SU-DHL-6 (cell line): ENCODE data around the gene TADA3.

Experiments
- H2AFZ ChIP-seq: fragments of 200-600 bp; sonication (generic); 2 replicates; pipeline ENCODE4 v1.6.1; 2014; ENCODE audit warnings: low read depth, mild to moderate bottlenecking, moderate library complexity, mixed read lengths, antibody characterized with exemption, low read length; ENCODE audit not compliant: severe bottlenecking
- H3F3A ChIP-seq: fragments of 200-600 bp; shearing (Covaris generic); 2 replicates; pipeline ENCODE4 v1.6.0; 2016; ENCODE audit warnings: antibody characterized with exemption, mild to moderate bottlenecking; ENCODE audit not compliant: insufficient read depth
- H3K27ac ChIP-seq: fragments of 200-600 bp; sonication (generic); 2 replicates; pipeline ENCODE4 v1.5.1; 2016; ENCODE audit warnings: low read depth, mild to moderate bottlenecking, low read length, moderate library complexity, mixed read lengths
- H3K27me3 ChIP-seq: fragments of 200-600 bp; sonication (generic), shearing (Covaris generic); 2 replicates; pipeline ENCODE4 v1.6.0; 2014; ENCODE audit warnings: mild to moderate bottlenecking, low read length
- H3K36me3 ChIP-seq: fragments of 200-600 bp; sonication (generic); 2 replicates; pipeline ENCODE4 v1.6.1; 2014; ENCODE audit warnings: mild to moderate bottlenecking, low read length, mixed read lengths
- H3K4me2 ChIP-seq: fragments of 300-600, 200-600 bp; shearing (Covaris generic), sonication (generic); 2 replicates; pipeline ENCODE4 v1.6.0; 2014; ENCODE audit warnings: low read length, low read depth, mild to moderate bottlenecking; ENCODE audit not compliant: poor library complexity, severe bottlenecking
- H3K4me3 ChIP-seq: fragments of 200-600 bp; sonication (generic); 2 replicates; pipeline ENCODE4 v1.5.1; 2014; ENCODE audit warnings: antibody characterized with exemption, low read length, mild to moderate bottlenecking, mixed read lengths; ENCODE audit not compliant: insufficient read depth, poor library complexity, severe bottlenecking
- H3K79me2 ChIP-seq: fragments of 200-600 bp; sonication (generic); 2 replicates; pipeline ENCODE4 v1.6.1; 2014; ENCODE audit warnings: mild to moderate bottlenecking, low read length, moderate library complexity; ENCODE audit not compliant: insufficient read depth
- H3K9ac ChIP-seq: fragments of 200-600 bp; sonication (generic); 2 replicates; pipeline ENCODE4 v1.7.0; 2014; ENCODE audit warnings: mild to moderate bottlenecking, low read length
- H3K9me2 ChIP-seq: fragments of 200-600 bp; sonication (generic); replicated peaks from 2 replicates; pipeline ENCODE4 v1.6.1; 2014; ENCODE audit warnings: low read length; ENCODE audit not compliant: insufficient read depth
- H3K9me3 ChIP-seq: fragments of 200-600 bp; sonication (generic); 2 replicates; pipeline ENCODE4 v1.6.1; 2014; ENCODE audit warnings: low read length, mixed read lengths; ENCODE audit not compliant: insufficient read depth
- H4K20me1 ChIP-seq: fragments of 200-600 bp; sonication (generic); 2 replicates; pipeline ENCODE4 v1.6.1; 2014; ENCODE audit warnings: low read depth, mild to moderate bottlenecking, antibody characterized with exemption, low read length, moderate library complexity, mixed read lengths
- EZH2phosphoT487 ChIP-seq: fragments of 200-600 bp; sonication (generic), shearing (Covaris generic); conservative IDR thresholded peaks from 2 replicates; pipeline ENCODE4 v1.6.1; 2018; ENCODE audit warnings: mild to moderate bottlenecking, antibody characterized with exemption, low read length, moderate library complexity, mixed read lengths
- TF ChIP-seq, protein P1 (sequence below): fragments of 200-600 bp; sonication (generic); IDR thresholded peaks from one replicate; pipeline ENCODE4 v1.5.1; 2017; ENCODE audit warnings: antibody characterized with exemption, mild to moderate bottlenecking, low read length, moderate library complexity; ENCODE audit not compliant: insufficient read depth, poor library complexity, severe bottlenecking

The TADA3 gene

DNA sequence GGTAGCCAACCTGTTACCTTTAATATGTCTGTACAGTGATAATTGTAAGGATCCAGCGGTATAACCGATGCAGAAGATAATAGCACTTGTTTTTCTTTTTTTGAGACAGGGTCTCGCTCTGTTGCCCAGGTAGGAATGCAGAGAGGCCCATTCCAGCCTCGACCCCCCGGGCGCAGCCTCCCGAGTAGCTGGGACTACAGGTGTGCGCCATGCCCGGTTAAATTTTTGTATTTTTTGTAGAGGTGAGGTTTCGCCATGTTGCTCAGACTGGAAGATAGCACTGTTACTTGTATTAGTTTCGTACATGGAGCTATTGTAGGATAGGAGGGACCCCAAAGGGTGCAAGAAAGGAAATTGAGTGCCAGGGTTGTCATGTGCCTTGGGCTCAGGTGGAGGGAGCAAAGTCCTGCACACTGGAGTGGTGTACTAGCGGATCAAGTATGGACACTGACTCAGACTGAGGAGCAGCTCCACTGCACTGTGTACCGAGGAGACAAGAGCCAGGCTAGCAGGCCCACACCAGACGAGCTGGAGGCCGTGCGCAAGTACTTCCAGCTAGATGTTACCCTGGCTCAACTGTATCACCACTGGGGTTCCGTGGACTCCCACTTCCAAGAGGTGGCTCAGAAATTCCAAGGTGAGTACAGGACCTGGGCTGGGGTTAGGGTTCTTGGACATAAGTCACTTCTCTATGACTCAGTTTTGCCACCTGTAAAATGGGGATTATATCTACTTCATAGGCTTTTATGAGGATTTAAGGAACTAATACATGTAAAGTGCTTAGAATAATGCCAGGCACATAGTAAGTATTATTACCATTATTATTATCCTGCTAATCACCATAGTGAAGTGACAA lies 41.5 kb downstream of the TADA3 start:
- Histone ChIP-seq H3K4me3 (peak overlapping the region; percentile 90), H3K27ac (peak overlapping the region; percentile 89), H3K79me2 (peaks cover 20% of the 10 kb centered on the region), H3K36me3 (no peaks in the 10 kb centered on the region), H3K27me3 (no peaks in the 10 kb centered on the region), H3K9me3 (no peaks in the 10 kb centered on the region), H3F3A (peaks cover 12% of the 10 kb centered on the region; the same call in 1 of the 2 replicates), H4K20me1 (no peaks in the 10 kb centered on the region), H3K9ac (peak overlapping the region; percentile 81), H2AFZ (peak overlapping the region; percentile 43), H3K9me2 (no peaks in the 10 kb centered on the region), H3K4me2 (peak overlapping the region; percentile 85)
- no peak for TF ChIP-seq EZH2phosphoT487
- TF ChIP-seq, protein P1, sequence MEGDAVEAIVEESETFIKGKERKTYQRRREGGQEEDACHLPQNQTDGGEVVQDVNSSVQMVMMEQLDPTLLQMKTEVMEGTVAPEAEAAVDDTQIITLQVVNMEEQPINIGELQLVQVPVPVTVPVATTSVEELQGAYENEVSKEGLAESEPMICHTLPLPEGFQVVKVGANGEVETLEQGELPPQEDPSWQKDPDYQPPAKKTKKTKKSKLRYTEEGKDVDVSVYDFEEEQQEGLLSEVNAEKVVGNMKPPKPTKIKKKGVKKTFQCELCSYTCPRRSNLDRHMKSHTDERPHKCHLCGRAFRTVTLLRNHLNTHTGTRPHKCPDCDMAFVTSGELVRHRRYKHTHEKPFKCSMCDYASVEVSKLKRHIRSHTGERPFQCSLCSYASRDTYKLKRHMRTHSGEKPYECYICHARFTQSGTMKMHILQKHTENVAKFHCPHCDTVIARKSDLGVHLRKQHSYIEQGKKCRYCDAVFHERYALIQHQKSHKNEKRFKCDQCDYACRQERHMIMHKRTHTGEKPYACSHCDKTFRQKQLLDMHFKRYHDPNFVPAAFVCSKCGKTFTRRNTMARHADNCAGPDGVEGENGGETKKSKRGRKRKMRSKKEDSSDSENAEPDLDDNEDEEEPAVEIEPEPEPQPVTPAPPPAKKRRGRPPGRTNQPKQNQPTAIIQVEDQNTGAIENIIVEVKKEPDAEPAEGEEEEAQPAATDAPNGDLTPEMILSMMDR, result no peak

DNA sequence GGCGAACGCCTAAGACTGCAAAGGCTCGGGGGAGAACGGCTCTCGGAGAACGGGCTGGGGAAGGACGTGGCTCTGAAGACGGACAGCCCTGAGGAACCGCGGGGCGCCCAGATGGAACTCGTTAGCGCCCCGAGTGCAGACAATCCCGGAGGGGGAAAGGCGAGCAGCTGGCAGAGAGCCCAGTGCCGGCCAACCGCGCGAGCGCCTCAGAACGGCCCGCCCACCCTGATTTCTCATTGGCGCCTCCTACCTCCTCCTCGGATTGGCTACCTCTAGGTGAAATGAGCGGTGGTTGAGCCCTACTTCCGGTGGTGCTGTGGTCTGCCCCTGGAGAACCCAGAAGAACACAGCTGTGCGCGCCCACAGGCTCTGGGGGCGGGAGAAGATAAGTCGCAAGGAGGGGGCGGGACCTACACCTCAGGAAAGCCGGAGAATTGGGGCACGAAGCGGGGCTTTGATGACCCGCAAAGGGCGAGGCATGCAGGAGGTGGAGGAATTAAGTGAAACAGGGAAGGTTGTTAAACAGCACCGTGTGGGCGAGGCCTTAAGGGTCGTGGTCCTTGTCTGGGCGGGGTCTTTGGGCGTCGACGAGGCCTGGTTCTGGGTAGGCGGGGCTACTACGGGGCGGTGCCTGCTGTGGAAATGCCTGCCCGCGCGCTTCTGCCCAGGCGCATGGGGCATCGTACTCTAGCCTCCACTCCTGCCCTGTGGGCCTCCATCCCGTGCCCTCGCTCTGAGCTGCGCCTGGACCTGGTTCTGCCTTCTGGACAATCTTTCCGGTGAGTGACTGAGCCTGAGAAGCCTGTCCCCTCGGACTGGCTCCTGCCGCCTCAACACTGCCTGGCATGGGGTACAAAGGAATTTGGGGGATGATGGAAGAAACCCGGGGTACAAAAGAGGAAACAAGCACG lies 42.4 kb downstream of the TADA3 start, which contains the start of gene OGG1:
Gene OGG1 (plus strand): TSS at position 308 of the 911 bp plus-strand sequence. CDS start 335 bp downstream, at position 643.
- peak within 1 kb of the TSS; percentile 85 for H3K4me2 ChIP-seq
- peaks cover 20% of the 10 kb centered on the region for H3K79me2 ChIP-seq
- H3K9ac ChIP-seq, result peak within 1 kb of the TSS; percentile 81
- H3K9me3 ChIP-seq, result no peaks in the 10 kb centered on the region
- TF ChIP-seq, protein P1, result no peak
- TF ChIP-seq EZH2phosphoT487, result no peak
- H3K4me3 ChIP-seq, result peak within 1 kb of the TSS; percentile 90
- no peaks in the 10 kb centered on the region for H3K36me3 ChIP-seq
- peak within 1 kb of the TSS; percentile 67 for H2AFZ ChIP-seq
- H3K27me3 ChIP-seq, result no peaks in the 10 kb centered on the region
- H3F3A ChIP-seq, result peaks cover 12% of the 10 kb centered on the region; the same call in 1 of the 2 replicates
- peak within 1 kb of the TSS; percentile 89 for H3K27ac ChIP-seq
- H3K9me2 ChIP-seq, result no peaks in the 10 kb centered on the region
- no peaks in the 10 kb centered on the region for H4K20me1 ChIP-seq

DNA sequence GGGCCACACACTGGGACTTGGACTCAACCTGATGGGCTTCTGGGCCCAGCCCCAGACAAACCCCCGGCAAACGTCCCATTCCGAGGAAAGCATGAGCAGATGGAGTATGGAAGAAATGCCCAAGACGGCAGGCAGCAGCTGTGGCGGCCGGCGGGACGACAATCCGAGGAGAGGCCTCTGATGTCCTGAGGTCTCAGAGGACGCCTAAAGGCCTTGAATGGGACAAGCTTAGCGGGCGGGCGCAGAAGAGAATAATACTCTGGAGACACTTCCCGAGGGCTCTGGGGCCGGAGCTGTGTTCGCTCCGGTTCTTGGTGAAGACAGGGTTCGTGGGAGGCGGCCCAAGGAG lies 43.0 kb downstream of the TADA3 start:
- Histone ChIP-seq H3K9me3 (no peaks in the 10 kb centered on the region), H3K79me2 (peaks cover 20% of the 10 kb centered on the region), H3K4me3 (peak overlapping the region; percentile 53), H3K4me2 (peak overlapping the region; percentile 85), H3K27me3 (no peaks in the 10 kb centered on the region), H3K27ac (peak overlapping the region; percentile 89), H4K20me1 (no peaks in the 10 kb centered on the region), H2AFZ (peak overlapping the region; percentile 67), H3K9me2 (no peaks in the 10 kb centered on the region), H3K9ac (peak overlapping the region; percentile 81), H3F3A (peaks cover 12% of the 10 kb centered on the region; the same call in 1 of the 2 replicates), H3K36me3 (no peaks in the 10 kb centered on the region)
- TF ChIP-seq, protein P1, result no peak
- TF ChIP-seq EZH2phosphoT487, result no peak
